ENCODE data around the gene MLH1.

DNA sequence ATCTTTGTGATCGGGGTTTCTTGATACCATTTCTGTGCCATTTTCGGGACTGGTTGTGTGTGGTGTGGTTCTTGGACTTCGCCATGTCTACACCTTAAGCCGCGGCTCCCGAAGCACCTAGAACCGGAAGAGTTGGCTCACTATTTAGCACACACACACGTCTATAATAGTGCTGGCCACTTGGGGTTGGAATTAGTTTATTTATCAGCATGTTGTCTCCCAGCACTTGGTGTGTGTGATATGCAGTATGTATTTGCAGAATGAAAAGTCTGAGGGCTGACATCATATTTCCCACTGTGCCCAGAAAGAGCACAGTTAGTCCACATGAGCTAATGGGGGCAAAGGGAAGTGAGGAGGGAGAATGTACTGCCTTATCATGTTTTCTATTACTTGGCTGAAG lies 23.6 kb downstream of the MLH1 start:
- TF ChIP-seq POLR2A (IDR thresholded peaks at IDR 0.05; ENCODE audit: low read length) = no peak
- TF ChIP-seq GATA1 (IDR thresholded peaks at IDR 0.05; ENCODE audit: low read depth, low read length) = no peak

Data from erythroblast (primary cell).